ENCODE data around the gene RPS3A.
"Not testable (repeated sequence)": the region's sequence is repeated elsewhere in the genome, so short reads cannot be mapped to it uniquely, and the experiment has no call there.

The RPS3A gene

GRCh38 chr4:151117371-151117962 lies 18.0 kb downstream of the RPS3A start:
- DNase-seq, result peak; percentile 62

GRCh38 chr4:151129796-151130195 lies 30.4 kb downstream of the RPS3A start:
- DNase-seq, result peak; percentile 26

- no peak for DNase-seq
These were observed 33.9 kb downstream of the RPS3A start for GRCh38 chr4:151133311-151133710.

- DNase-seq, result not testable (repeated sequence)
These were observed 36.6 kb downstream of the RPS3A start for GRCh38 chr4:151136048-151136447.

GRCh38 chr4:151139814-151140213 lies 40.4 kb downstream of the RPS3A start:
- no peak for DNase-seq

GRCh38 chr4:151142758-151143157 lies 43.3 kb downstream of the RPS3A start:
- DNase-seq, result no peak

GRCh38 chr4:151143162-151143561 lies 43.7 kb downstream of the RPS3A start:
- DNase-seq, result no peak

GRCh38 chr4:151143811-151144210 lies 44.4 kb downstream of the RPS3A start:
- DNase-seq, result no peak

- no peak for DNase-seq
These were observed 45.1 kb downstream of the RPS3A start for GRCh38 chr4:151144329-151145072.

- no peak for DNase-seq
These were observed 47.6 kb downstream of the RPS3A start for GRCh38 chr4:151147000-151147399.

GRCh38 chr4:151148261-151148660 lies 48.8 kb downstream of the RPS3A start:
- DNase-seq, result no peak

GRCh38 chr4:151150821-151151580 lies 51.6 kb downstream of the RPS3A start:
- no peak for DNase-seq

- no peak for DNase-seq
These were observed 52.6 kb downstream of the RPS3A start for GRCh38 chr4:151152028-151152427.

- DNase-seq, result no peak
These were observed 54.2 kb downstream of the RPS3A start for GRCh38 chr4:151153585-151153984.

Measured in EL (cell line).